Measurements from ENCODE around the gene NUP210.

NUP210 gene

GRCh38 chr3:13348100-13348499, 72.0 kb downstream of the NUP210 start:
- peak overlapping the region; percentile 6 to 85 (median 72); a peak in 18 of 22 replicates for H3K9ac ChIP-seq
- H4K20me1 ChIP-seq: peaks cover 0 to 46% (median 0%) of the 10 kb centered on the region in 11 experiments; a peak in 3 of 22 replicates
- H3K9me3 ChIP-seq (replicated peaks in 1 of 11): no peaks in the 10 kb centered on the region; a peak in 1 of 22 replicates
- no peaks in the 10 kb centered on the region for H3K27me3 ChIP-seq
- H3K27ac ChIP-seq: peak overlapping the region in 10 of 11 experiments; percentile 46 to 97 (median 94); a peak in 19 of 22 replicates
- peaks cover 75 to 100% (median 100%) of the 10 kb centered on the region in 10 experiments for H3K4me1 ChIP-seq
- peaks cover 0 to 58% (median 28%) of the 10 kb centered on the region in 11 experiments; a peak in 18 of 22 replicates for H3K36me3 ChIP-seq
- TF ChIP-seq Cebpa-rat (IDR thresholded peaks at IDR 0.05): no peak
- peak overlapping the region; percentile 91 to 99 (median 97) for H3K4me2 ChIP-seq
- peak overlapping the region in 7 of 10 experiments; percentile 31 to 55 (median 46); a peak in 15 of 20 replicates for H3K4me3 ChIP-seq

DNA sequence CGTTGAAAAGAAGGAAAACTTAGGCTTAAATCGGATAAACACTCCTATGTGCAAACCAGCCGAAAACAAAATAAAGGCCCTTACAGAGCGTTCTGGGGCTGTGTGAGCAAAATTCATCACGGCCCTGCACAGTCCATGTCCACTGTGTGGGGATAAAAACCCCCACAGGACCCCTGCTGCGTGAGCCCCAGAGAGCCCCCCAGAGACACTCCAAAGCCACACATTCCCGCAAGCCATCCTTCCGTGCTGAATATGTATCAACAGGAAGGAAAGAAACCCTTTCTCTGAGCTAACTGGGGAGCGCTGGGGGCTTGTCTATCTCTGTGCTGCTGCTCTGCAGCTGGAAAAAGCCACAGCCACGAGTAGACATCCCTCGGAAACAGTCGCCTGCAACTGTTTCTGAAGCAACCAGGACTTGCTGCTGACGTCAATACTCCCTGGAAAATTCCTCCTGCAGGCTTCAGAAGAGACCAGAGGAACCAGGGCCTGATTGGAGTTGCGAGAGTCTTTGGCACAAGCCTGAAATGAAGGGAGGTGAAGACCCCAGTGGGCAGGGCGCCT, 72.7 kb downstream of the NUP210 start:
- Histone ChIP-seq H3K9me3 (replicated peaks in 1 of 11) (peaks cover 0 to 6% (median 5%) of the 10 kb centered on the region in 11 experiments; a peak in 13 of 22 replicates), H3K9ac (peak overlapping the region in 10 of 11 experiments; percentile 12 to 85 (median 76); a peak in 18 of 22 replicates), H3K36me3 (peaks cover 0 to 61% (median 31%) of the 10 kb centered on the region in 11 experiments; a peak in 19 of 22 replicates), H4K20me1 (peaks cover 0 to 46% (median 0%) of the 10 kb centered on the region in 11 experiments; a peak in 3 of 22 replicates), H3K4me2 (peak overlapping the region; percentile 91 to 99 (median 97)), H3K4me3 (peak overlapping the region; percentile 9 to 55 (median 41); a peak in 16 of 20 replicates), H3K4me1 (peaks cover 68 to 100% (median 100%) of the 10 kb centered on the region in 10 experiments), H3K27me3 (no peaks in the 10 kb centered on the region), H3K27ac (peak overlapping the region in 10 of 11 experiments; percentile 49 to 97 (median 94); a peak in 21 of 22 replicates)
- peak in 6 of 11 experiments; percentile 44 to 93 (median 74); a peak in 11 of 22 replicates for TF ChIP-seq Cebpa-rat (IDR thresholded peaks at IDR 0.05)

- Histone ChIP-seq H3K36me3 (peaks cover 0 to 61% (median 31%) of the 10 kb centered on the region in 11 experiments; a peak in 18 of 22 replicates), H3K9me3 (replicated peaks in 1 of 11) (peaks cover 0 to 10% (median 8%) of the 10 kb centered on the region in 11 experiments; a peak in 13 of 22 replicates), H3K27me3 (no peaks in the 10 kb centered on the region), H4K20me1 (peaks cover 0 to 46% (median 0%) of the 10 kb centered on the region in 11 experiments; a peak in 3 of 22 replicates), H3K27ac (peak overlapping the region; percentile 10 to 97 (median 93); a peak in 21 of 22 replicates), H3K4me3 (peak overlapping the region; percentile 9 to 55 (median 40); a peak in 18 of 20 replicates), H3K4me1 (peaks cover 61 to 100% (median 100%) of the 10 kb centered on the region in 10 experiments), H3K9ac (peak overlapping the region in 10 of 11 experiments; percentile 37 to 85 (median 76); a peak in 18 of 22 replicates), H3K4me2 (peak overlapping the region; percentile 91 to 99 (median 97))
- TF ChIP-seq Cebpa-rat (IDR thresholded peaks at IDR 0.05): no peak
Measured at GRCh38 chr3:13346481-13347389, 73.4 kb downstream of the NUP210 start.

DNA sequence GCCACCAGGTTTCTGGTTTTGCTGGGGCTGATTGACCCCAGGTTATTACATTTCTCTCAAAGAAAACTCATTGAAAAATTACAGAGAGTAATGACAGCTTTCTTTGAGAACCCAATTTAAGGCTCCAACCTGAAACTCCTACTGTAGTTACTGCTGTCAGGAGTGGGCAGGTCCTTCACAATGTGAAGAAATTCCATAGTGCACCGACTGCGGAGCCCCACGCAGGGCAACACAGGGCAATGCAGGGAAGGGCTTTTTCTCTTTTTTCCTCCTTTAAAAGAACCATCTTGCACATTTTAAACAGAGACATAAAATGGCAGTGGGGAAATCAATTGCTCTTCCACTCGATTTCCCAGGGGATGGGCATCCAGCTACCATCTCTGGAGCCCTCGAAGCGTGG, 74.3 kb downstream of the NUP210 start:
- H3K4me2 ChIP-seq: peak overlapping the region; percentile 91 to 99 (median 97)

DNA sequence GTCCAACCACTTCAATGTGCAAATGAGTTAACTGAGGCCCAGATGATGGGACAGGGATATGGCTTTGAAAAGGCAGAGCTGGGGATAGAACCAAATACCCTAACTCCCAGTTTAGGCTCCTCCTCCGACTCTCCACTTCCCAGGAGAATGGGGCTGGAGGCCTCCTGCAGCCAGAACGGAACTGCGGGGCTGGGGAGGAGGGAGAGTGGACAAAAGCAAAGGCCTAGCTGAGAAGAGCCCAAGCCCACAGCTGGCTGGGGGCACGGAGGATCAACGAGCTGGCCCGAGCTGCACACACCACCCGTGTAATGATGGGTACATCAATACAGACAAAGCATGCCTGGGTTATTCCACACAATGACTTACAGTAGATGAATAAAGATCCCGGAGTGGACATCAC, 74.8 kb downstream of the NUP210 start:
- Histone ChIP-seq H3K36me3 (peaks cover 0 to 61% (median 36%) of the 10 kb centered on the region in 11 experiments; a peak in 19 of 22 replicates), H3K9ac (peak overlapping the region in 1 of 11 experiments; percentile 82; a peak in 3 of 22 replicates), H3K4me1 (peaks cover 51 to 100% (median 100%) of the 10 kb centered on the region in 10 experiments), H3K27ac (peak overlapping the region in 6 of 11 experiments; percentile 93 to 97 (median 96); a peak in 9 of 22 replicates), H4K20me1 (peaks cover 0 to 52% (median 0%) of the 10 kb centered on the region in 11 experiments; a peak in 5 of 22 replicates), H3K4me3 (no peak overlapping the region), H3K4me2 (peak overlapping the region in 9 of 11 experiments; percentile 91 to 99 (median 97); a peak in 18 of 22 replicates), H3K9me3 (replicated peaks in 1 of 11) (peaks cover 0 to 10% (median 8%) of the 10 kb centered on the region in 11 experiments; a peak in 12 of 22 replicates), H3K27me3 (no peaks in the 10 kb centered on the region)
- TF ChIP-seq Cebpa-rat (IDR thresholded peaks at IDR 0.05): no peak

More for the DNA sequence above, 74.3 kb downstream of the NUP210 start:
- TF ChIP-seq Cebpa-rat (IDR thresholded peaks at IDR 0.05): no peak
- Histone ChIP-seq H3K9me3 (replicated peaks in 1 of 11) (peaks cover 0 to 10% (median 8%) of the 10 kb centered on the region in 11 experiments; a peak in 12 of 22 replicates), H3K27me3 (no peaks in the 10 kb centered on the region), H3K36me3 (peaks cover 0 to 61% (median 31%) of the 10 kb centered on the region in 11 experiments; a peak in 18 of 22 replicates), H4K20me1 (peaks cover 0 to 51% (median 0%) of the 10 kb centered on the region in 11 experiments; a peak in 5 of 22 replicates), H3K4me3 (no peak overlapping the region), H3K9ac (peak overlapping the region in 5 of 11 experiments; percentile 71 to 85 (median 82); a peak in 9 of 22 replicates), H3K27ac (peak overlapping the region in 7 of 11 experiments; percentile 92 to 97 (median 96); a peak in 14 of 22 replicates), H3K4me1 (peaks cover 56 to 100% (median 100%) of the 10 kb centered on the region in 10 experiments)

DNA sequence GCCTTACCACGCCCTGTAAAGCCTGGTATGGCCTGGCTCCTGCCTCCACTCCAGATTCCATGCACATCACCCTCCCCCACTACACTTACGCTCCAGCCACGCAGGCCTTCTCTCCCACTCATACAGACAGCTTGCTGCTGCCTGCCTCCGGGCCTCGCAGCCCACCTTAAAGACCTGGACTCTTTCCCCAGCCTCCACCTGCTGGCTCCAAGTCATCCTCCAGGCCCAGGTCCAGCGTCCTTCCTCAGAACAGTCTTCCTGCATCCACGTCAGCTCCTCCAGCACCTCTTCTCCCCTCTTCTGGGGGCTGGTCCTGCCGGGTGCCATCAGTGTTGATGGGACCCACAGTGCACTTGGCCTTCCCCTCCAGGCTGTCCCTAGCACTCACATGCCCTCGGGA, 75.5 kb downstream of the NUP210 start:
- Histone ChIP-seq H3K4me2 (peak overlapping the region in 10 of 11 experiments; percentile 30 to 99 (median 97); a peak in 20 of 22 replicates), H3K4me1 (peaks cover 49 to 100% (median 100%) of the 10 kb centered on the region in 10 experiments), H4K20me1 (peaks cover 0 to 56% (median 0%) of the 10 kb centered on the region in 11 experiments; a peak in 7 of 22 replicates), H3K36me3 (peaks cover 4 to 62% (median 36%) of the 10 kb centered on the region in 11 experiments; a peak in 20 of 22 replicates), H3K27me3 (no peaks in the 10 kb centered on the region), H3K27ac (peak overlapping the region in 6 of 11 experiments; percentile 35 to 97 (median 96); a peak in 9 of 22 replicates), H3K4me3 (no peak overlapping the region), H3K9ac (peak overlapping the region in 4 of 11 experiments; percentile 43 to 82 (median 53); a peak in 5 of 22 replicates), H3K9me3 (replicated peaks in 1 of 11) (peaks cover 0 to 10% (median 8%) of the 10 kb centered on the region in 11 experiments; a peak in 12 of 22 replicates)
- TF ChIP-seq Cebpa-rat (IDR thresholded peaks at IDR 0.05): no peak

- H4K20me1 ChIP-seq: peaks cover 0 to 66% (median 0%) of the 10 kb centered on the region in 11 experiments; a peak in 8 of 22 replicates
- H3K9ac ChIP-seq: peak overlapping the region in 7 of 11 experiments; percentile 9 to 82 (median 43); a peak in 10 of 22 replicates
- TF ChIP-seq Cebpa-rat (IDR thresholded peaks at IDR 0.05): no peak
- no peaks in the 10 kb centered on the region for H3K27me3 ChIP-seq
- peaks cover 0 to 10% (median 8%) of the 10 kb centered on the region in 11 experiments; a peak in 12 of 22 replicates for H3K9me3 ChIP-seq (replicated peaks in 1 of 11)
- H3K4me3 ChIP-seq: no peak overlapping the region; a peak in 2 of 20 replicates
- H3K27ac ChIP-seq: peak overlapping the region in 8 of 11 experiments; percentile 20 to 97 (median 94); a peak in 12 of 22 replicates
- peaks cover 9 to 68% (median 39%) of the 10 kb centered on the region in 11 experiments; a peak in 20 of 22 replicates for H3K36me3 ChIP-seq
- H3K4me1 ChIP-seq: peaks cover 43 to 100% (median 100%) of the 10 kb centered on the region in 10 experiments
- H3K4me2 ChIP-seq: peak overlapping the region; percentile 4 to 99 (median 97); a peak in 20 of 22 replicates
Measured at GRCh38 chr3:13343601-13344000, 76.5 kb downstream of the NUP210 start.

All from BLaER1 treated with 17β-estradiol and CSF1 and Interleukin-3, amounts not matched to agents 10 nM and 100 nM (cell line).